HEK293 (cell line): Measurements from ENCODE around the gene ZNF710.

Source experiments
- CTCF ChIA-PET: fragments of 350-600 bp; formaldehyde crosslinking; extraction: SDS; loops from one replicate; lab custom pipeline; 2021; ENCODE audit warnings: antibody characterized with exemption; lab: Yijun Ruan, JAX
- POLR2A ChIA-PET: fragments of 300-600 bp; formaldehyde crosslinking; extraction: SDS; loops from one replicate; lab custom pipeline; 2020; ENCODE audit warnings: antibody characterized with exemption, inconsistent platforms; lab: Yijun Ruan, JAX
- H3K27ac ChIP-seq: fragments of 200-500 bp; sonication (Bioruptor generic); 2 replicates; pipeline ENCODE4 v1.5.1; 2014; ENCODE audit warnings: low read depth, low read length, control low read depth, inconsistent platforms; ENCODE audit errors: extremely low read depth
- H3K36me3 ChIP-seq, 2 experiments: fragments of 200-500 bp in 1 of 2; sonication (Bioruptor generic) in 1 of 2; 1 replicate in 1 of 2; 2 replicates in 1 of 2; pipeline ENCODE4 v1.5.1; 2014 to 2017; ENCODE audit warnings: inconsistent platforms in 2 of 2, low read length in 2 of 2; ENCODE audit not compliant: control insufficient read depth in 2 of 2, insufficient read depth in 1 of 2
- H3K4me1 ChIP-seq: fragments of 200-500 bp; sonication (Bioruptor generic); 2 replicates; pipeline ENCODE4 v1.5.1; 2014; ENCODE audit warnings: mild to moderate bottlenecking, low read length, inconsistent platforms; ENCODE audit not compliant: control insufficient read depth, insufficient read depth
- H3K4me3 ChIP-seq: 2 replicates; pipeline ENCODE4 v1.5.1; 2011; ENCODE audit warnings: low read depth, mild to moderate bottlenecking, control low read depth, low read length, moderate library complexity
- H3K9me3 ChIP-seq: fragments of 200-500 bp; sonication (Bioruptor generic); 2 replicates; pipeline ENCODE4 v1.5.1; 2014; ENCODE audit warnings: low read depth, low read length, inconsistent platforms; ENCODE audit not compliant: control insufficient read depth, insufficient read depth
- GLI2 ChIP-seq: fragments of 450-650 bp; formaldehyde crosslinking; IDR thresholded peaks from 2 replicates; pipeline ENCODE4; 2017; ENCODE audit warnings: missing biosample characterization, missing genetic modification characterization, low read depth, borderline replicate concordance
- GLIS1 ChIP-seq: fragments of 450-650 bp; formaldehyde crosslinking; IDR thresholded peaks from 2 replicates; pipeline ENCODE4 v1.5.1; 2016; ENCODE audit warnings: missing biosample characterization, missing genetic modification characterization
- PATZ1 ChIP-seq: fragments of 450-650 bp; formaldehyde crosslinking; IDR thresholded peaks from 2 replicates; pipeline ENCODE4 v1.5.1; 2016; ENCODE audit warnings: missing biosample characterization, missing genetic modification characterization
- PRDM1 ChIP-seq: fragments of 450-650 bp; formaldehyde crosslinking; IDR thresholded peaks from 2 replicates; pipeline ENCODE4; 2016; ENCODE audit warnings: missing biosample characterization, missing genetic modification characterization
- REPIN1 ChIP-seq: fragments of 450-650 bp; formaldehyde crosslinking; IDR thresholded peaks from 2 replicates; pipeline ENCODE4 v1.5.1; 2017; ENCODE audit warnings: missing biosample characterization, missing genetic modification characterization, low read depth
- ZBTB48 ChIP-seq: fragments of 450-650 bp; formaldehyde crosslinking; IDR thresholded peaks from 2 replicates; pipeline ENCODE4 v1.5.1; 2016; ENCODE audit warnings: missing biosample characterization, missing genetic modification characterization
- ZFHX2 ChIP-seq: fragments of 450-650 bp; formaldehyde crosslinking; conservative IDR thresholded peaks from 2 replicates; pipeline ENCODE4 v1.5.1; 2016; ENCODE audit warnings: missing biosample characterization, missing genetic modification characterization
- ZFP69B ChIP-seq: fragments of 450-650 bp; formaldehyde crosslinking; IDR thresholded peaks from 2 replicates; pipeline ENCODE4 v1.5.1; 2016; ENCODE audit warnings: missing biosample characterization, missing genetic modification characterization
- ZNF114 ChIP-seq: fragments of 450-650 bp; formaldehyde crosslinking; IDR thresholded peaks from 2 replicates; pipeline ENCODE4 v1.5.0; 2017; ENCODE audit warnings: missing biosample characterization, missing genetic modification characterization
- ZNF175 ChIP-seq: fragments of 450-650 bp; formaldehyde crosslinking; IDR thresholded peaks from 2 replicates; pipeline ENCODE4 v1.5.1; 2016; ENCODE audit warnings: missing biosample characterization, missing genetic modification characterization
- ZNF19 ChIP-seq: fragments of 450-650 bp; formaldehyde crosslinking; IDR thresholded peaks from 2 replicates; pipeline ENCODE4; 2016; ENCODE audit warnings: missing biosample characterization, missing genetic modification characterization, low read depth
- ZNF211 ChIP-seq: fragments of 450-650 bp; formaldehyde crosslinking; IDR thresholded peaks from 2 replicates; pipeline ENCODE4 v1.5.1; 2016; ENCODE audit warnings: low read depth, missing biosample characterization, missing genetic modification characterization
- ZNF274 ChIP-seq, 2 experiments: fragments of 200-500 bp in 1 of 2; fragments of 450-650 bp in 1 of 2; sonication (Bioruptor generic) in 1 of 2; formaldehyde crosslinking in 1 of 2; IDR thresholded peaks; 2 replicates each; pipeline versions ENCODE4 v1.5.1 to v1.6.1; 2014 to 2016; ENCODE audit warnings: borderline replicate concordance in 1 of 2, inconsistent platforms in 1 of 2, low read length in 1 of 2, missing biosample characterization in 1 of 2, missing genetic modification characterization in 1 of 2
- ZNF324 ChIP-seq: fragments of 450-650 bp; formaldehyde crosslinking; IDR thresholded peaks from 2 replicates; pipeline ENCODE4 v1.5.1; 2016; ENCODE audit warnings: missing biosample characterization, missing genetic modification characterization
- ZNF354C ChIP-seq: fragments of 450-650 bp; formaldehyde crosslinking; IDR thresholded peaks from 2 replicates; pipeline ENCODE4 v1.5.1; 2016; ENCODE audit warnings: missing biosample characterization, missing genetic modification characterization, low read depth, borderline replicate concordance
- ZNF555 ChIP-seq: fragments of 450-650 bp; formaldehyde crosslinking; conservative IDR thresholded peaks from 2 replicates; pipeline ENCODE4 v1.5.1; 2017; ENCODE audit warnings: missing biosample characterization, mild to moderate bottlenecking, missing genetic modification characterization, inconsistent platforms
- ZNF571 ChIP-seq: fragments of 450-650 bp; formaldehyde crosslinking; IDR thresholded peaks from 2 replicates; pipeline ENCODE4 v1.5.0; 2017; ENCODE audit warnings: missing biosample characterization, missing genetic modification characterization
- ZNF600 ChIP-seq: fragments of 450-650 bp; formaldehyde crosslinking; IDR thresholded peaks from 2 replicates; pipeline ENCODE4 v1.5.1; 2016; ENCODE audit warnings: missing biosample characterization, missing genetic modification characterization
- ZNF639 ChIP-seq: fragments of 450-650 bp; formaldehyde crosslinking; IDR thresholded peaks from 2 replicates; pipeline ENCODE4 v1.5.1; 2016; ENCODE audit warnings: missing biosample characterization, missing genetic modification characterization
- ZNF664 ChIP-seq: fragments of 450-650 bp; formaldehyde crosslinking; IDR thresholded peaks from 2 replicates; pipeline ENCODE4 v1.5.1; 2016; ENCODE audit warnings: missing biosample characterization, missing genetic modification characterization
- ZSCAN16 ChIP-seq: fragments of 450-650 bp; formaldehyde crosslinking; IDR thresholded peaks from 2 replicates; pipeline ENCODE4 v1.5.1; 2016; ENCODE audit warnings: missing biosample characterization, missing genetic modification characterization
- TF ChIP-seq, protein P1 (sequence below): fragments of 450-650 bp; formaldehyde crosslinking; IDR thresholded peaks from 2 replicates; pipeline ENCODE4 v1.5.1; 2017; ENCODE audit warnings: missing biosample characterization, missing genetic modification characterization
- TF ChIP-seq, protein P2 (sequence below): fragments of 450-650 bp; formaldehyde crosslinking; IDR thresholded peaks from 2 replicates; pipeline ENCODE4 v1.5.1; 2016; ENCODE audit warnings: missing biosample characterization, missing genetic modification characterization

The ZNF710 gene

DNA sequence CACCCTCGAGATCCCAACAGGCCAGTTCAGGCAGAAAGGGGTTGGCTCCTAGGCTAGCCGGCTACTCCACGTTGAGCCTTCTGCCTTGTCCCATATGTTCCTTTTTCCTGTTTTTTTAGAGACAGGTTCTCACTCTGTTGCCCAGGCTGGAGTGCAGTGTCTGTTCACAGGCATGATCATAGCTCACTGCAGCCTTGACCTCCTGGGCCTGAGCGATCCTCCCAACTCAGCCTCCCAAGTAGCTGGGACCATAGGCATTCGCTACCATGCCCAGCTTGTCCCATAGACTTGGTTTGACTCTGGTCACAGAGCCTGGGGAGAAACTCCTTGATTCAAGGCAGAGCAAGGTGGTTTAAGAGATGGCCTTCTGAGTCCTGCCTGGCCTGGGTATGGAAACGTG, 32.3 kb downstream of the ZNF710 start:
- H3K9me3 ChIP-seq, result no peaks in the 10 kb centered on the region
- H3K27ac ChIP-seq, result no peak overlapping the region
- no peak for TF ChIP-seq ZNF211
- no peak for TF ChIP-seq REPIN1
- no peaks in the 10 kb centered on the region for H3K36me3 ChIP-seq
- ChIA-PET CTCF (interaction anchor here (0.6 to 1.3 kb wide), 4 partner anchors 10 to 491 kb away, joined by 3 to 6 read pairs (median 4); no protein-coding TSS in a partner anchor), POLR2A (no interaction called here)
- peaks cover 10% of the 10 kb centered on the region for H3K4me1 ChIP-seq
- no peak overlapping the region for H3K4me3 ChIP-seq

DNA sequence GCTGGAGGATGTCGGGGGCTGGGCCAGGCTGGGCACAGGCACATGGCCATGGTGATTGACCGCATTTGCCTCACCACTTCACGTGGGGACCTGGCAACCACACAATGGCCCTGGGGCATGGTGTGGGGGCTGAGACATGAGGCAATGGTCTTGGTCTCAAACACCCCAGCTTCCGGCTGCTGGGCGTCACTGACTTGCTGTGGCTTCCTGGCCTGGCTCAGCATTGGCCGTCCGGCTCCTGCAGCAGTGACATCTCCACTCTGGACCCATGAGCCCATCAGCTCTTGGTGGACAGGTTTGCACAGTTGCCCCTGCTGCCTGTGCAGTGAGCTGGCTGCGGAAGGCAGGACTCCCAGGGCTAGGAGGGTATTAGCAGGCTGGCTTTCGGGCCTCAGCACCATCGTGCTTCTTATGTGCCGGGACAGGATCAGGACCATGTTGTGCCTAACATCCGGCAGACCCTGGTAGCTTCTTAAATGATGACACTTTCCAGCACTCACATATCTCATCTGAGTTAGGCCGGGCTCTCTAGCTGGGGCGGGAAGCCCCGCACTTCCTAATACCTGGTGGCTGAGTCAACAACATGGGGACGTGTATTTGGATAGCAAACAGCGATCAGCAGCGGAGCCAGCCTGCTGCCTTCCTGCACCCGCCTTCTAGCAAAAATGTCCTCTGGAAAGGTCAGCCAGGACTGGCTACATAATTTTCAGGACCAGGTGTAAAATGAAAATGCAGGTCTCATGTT, 34.1 kb downstream of the ZNF710 start:
- ChIA-PET POLR2A (no interaction called here), CTCF (no interaction called here)
- Histone ChIP-seq H3K4me3 (no peak overlapping the region), H3K9me3 (no peaks in the 10 kb centered on the region), H3K4me1 (peaks cover 10% of the 10 kb centered on the region)
- TF ChIP-seq ZNF555 (tag by site-specific recombination) (no peak), ZNF600 (tag by site-specific recombination) (no peak), ZFP69B (no peak), GLIS1 (no peak), ZNF664 (tag by site-specific recombination) (no peak), ZNF274 (IDR thresholded peaks at IDR 0.05; ENCODE audit: low read length) (no peak), ZNF274 (tag by site-specific recombination; IDR thresholded peaks at IDR 0.05; ENCODE audit: borderline replicate concordance) (no peak), ZNF571 (tag by site-specific recombination) (no peak), ZFHX2 (no peak), ZNF175 (tag by site-specific recombination) (no peak), GLI2 (tag by site-specific recombination) (no peak), ZNF354C (tag by site-specific recombination) (no peak), ZNF19 (tag by site-specific recombination) (no peak), PATZ1 (tag by site-specific recombination) (no peak), PRDM1 (tag by site-specific recombination) (no peak)
- TF ChIP-seq, protein P1, sequence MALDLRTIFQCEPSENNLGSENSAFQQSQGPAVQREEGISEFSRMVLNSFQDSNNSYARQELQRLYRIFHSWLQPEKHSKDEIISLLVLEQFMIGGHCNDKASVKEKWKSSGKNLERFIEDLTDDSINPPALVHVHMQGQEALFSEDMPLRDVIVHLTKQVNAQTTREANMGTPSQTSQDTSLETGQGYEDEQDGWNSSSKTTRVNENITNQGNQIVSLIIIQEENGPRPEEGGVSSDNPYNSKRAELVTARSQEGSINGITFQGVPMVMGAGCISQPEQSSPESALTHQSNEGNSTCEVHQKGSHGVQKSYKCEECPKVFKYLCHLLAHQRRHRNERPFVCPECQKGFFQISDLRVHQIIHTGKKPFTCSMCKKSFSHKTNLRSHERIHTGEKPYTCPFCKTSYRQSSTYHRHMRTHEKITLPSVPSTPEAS (tag by site-specific recombination), result no peak
- TF ChIP-seq, all 188 proteins: peak for 0
- Histone ChIP-seq H3K27ac (no peak overlapping the region), H3K36me3 (no peaks in the 10 kb centered on the region)

GRCh38 chr15:90035840-90036230, 34.7 kb downstream of the ZNF710 start:
- Histone ChIP-seq H3K4me1 (peaks cover 10% of the 10 kb centered on the region), H3K27ac (no peak overlapping the region)
- POLR2A ChIA-PET, result no interaction called here
- TF ChIP-seq ZNF324 (tag by site-specific recombination), result no peak
- TF ChIP-seq ZBTB48 (tag by site-specific recombination), result no peak
- TF ChIP-seq, protein P2, sequence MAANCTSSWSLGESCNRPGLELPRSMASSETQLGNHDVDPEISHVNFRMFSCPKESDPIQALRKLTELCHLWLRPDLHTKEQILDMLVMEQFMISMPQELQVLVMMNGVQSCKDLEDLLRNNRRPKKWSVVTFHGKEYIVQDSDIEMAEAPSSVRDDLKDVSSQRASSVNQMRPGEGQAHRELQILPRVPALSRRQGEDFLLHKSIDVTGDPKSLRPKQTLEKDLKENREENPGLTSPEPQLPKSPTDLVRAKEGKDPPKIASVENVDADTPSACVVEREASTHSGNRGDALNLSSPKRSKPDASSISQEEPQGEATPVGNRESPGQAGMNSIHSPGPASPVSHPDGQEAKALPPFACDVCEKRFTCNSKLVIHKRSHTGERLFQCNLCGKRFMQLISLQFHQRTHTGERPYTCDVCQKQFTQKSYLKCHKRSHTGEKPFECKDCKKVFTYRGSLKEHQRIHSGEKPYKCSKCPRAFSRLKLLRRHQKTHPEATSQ (tag by site-specific recombination), result no peak
- TF ChIP-seq ZNF639 (tag by site-specific recombination), result no peak
- TF ChIP-seq ZSCAN16 (tag by site-specific recombination), result no peak
- TF ChIP-seq ZNF114, result no peak

More at GRCh38 chr15:90035840-90036230, 34.7 kb downstream of the ZNF710 start:
- Histone ChIP-seq H3K36me3 (no peaks in the 10 kb centered on the region), H3K4me3 (no peak overlapping the region), H3K9me3 (no peaks in the 10 kb centered on the region)
- CTCF ChIA-PET, result interaction anchor here (1.2 kb wide), 1 partner anchor 50 kb away, joined by 4 read pairs; no protein-coding TSS in a partner anchor
